Astrocyte (in vitro differentiated cells and primary cell): Measurements from ENCODE around the gene PACC1. TPM values are rescaled to one million over a fixed set of nuclear protein-coding genes. Genes with fewer than 3 reads are reported as not detected.

ENCODE experiments used
- DNase-seq: peaks from one replicate; pipeline ENCODE4 v3.0.0-alpha.2; 2010; ENCODE audit warnings: low read depth
- FAIRE-seq: peaks from 2 replicates; lab custom pipeline; 2011; peaks lifted over from hg19 to GRCh38; lab: Jason Lieb, UNC
- H2AFZ ChIP-seq: 2 replicates; pipeline ENCODE4 v1.6.0; 2012; ENCODE audit warnings: low read depth, low read length, inconsistent platforms
- H3K27ac ChIP-seq: 2 replicates; pipeline ENCODE4 v1.5.1; 2011; ENCODE audit warnings: low read depth, low read length, inconsistent platforms
- H3K27me3 ChIP-seq: 2 replicates; pipeline ENCODE4 v1.6.0; 2011; ENCODE audit warnings: low read length, inconsistent platforms; ENCODE audit not compliant: insufficient read depth
- H3K36me3 ChIP-seq: 2 replicates; pipeline ENCODE4 v1.5.1; 2011; ENCODE audit warnings: low read length, inconsistent platforms; ENCODE audit not compliant: insufficient read depth
- H3K4me1 ChIP-seq: 2 replicates; pipeline ENCODE4 v1.5.1; 2011; ENCODE audit warnings: low read length, inconsistent platforms; ENCODE audit not compliant: insufficient read depth
- H3K4me2 ChIP-seq: 2 replicates; pipeline ENCODE4 v1.6.0; 2012; ENCODE audit warnings: low read length, inconsistent platforms
- H3K4me3 ChIP-seq: 2 replicates; pipeline ENCODE4 v1.5.1; 2011; ENCODE audit warnings: low read depth, mild to moderate bottlenecking, low read length, inconsistent platforms; ENCODE audit not compliant: insufficient read depth
- H3K79me2 ChIP-seq: 2 replicates; pipeline ENCODE4 v1.6.0; 2012; ENCODE audit warnings: mild to moderate bottlenecking, low read length, inconsistent platforms; ENCODE audit not compliant: insufficient read depth
- H3K9ac ChIP-seq: 2 replicates; pipeline ENCODE4 v1.6.0; 2012; ENCODE audit warnings: mild to moderate bottlenecking, low read length, inconsistent platforms
- H3K9me3 ChIP-seq: 2 replicates; pipeline ENCODE4 v1.5.1; 2012; ENCODE audit warnings: low read depth, mild to moderate bottlenecking, low read length, inconsistent platforms; ENCODE audit not compliant: insufficient read depth
- H4K20me1 ChIP-seq: 2 replicates; pipeline ENCODE4 v1.6.0; 2012; ENCODE audit warnings: low read length, inconsistent platforms; ENCODE audit not compliant: insufficient read depth
- H3K27ac Mint-ChIP-seq: one replicate; pipeline ENCODE4 v1.8.0; 2021; ENCODE audit warnings: mild to moderate bottlenecking, mixed read lengths; ENCODE audit not compliant: unreplicated experiment
- H3K27me3 Mint-ChIP-seq: one replicate; pipeline ENCODE4 v1.8.0; 2021; ENCODE audit warnings: low read depth, mixed read lengths; ENCODE audit not compliant: unreplicated experiment
- H3K36me3 Mint-ChIP-seq: one replicate; pipeline ENCODE4 v1.8.0; 2021; ENCODE audit warnings: low read depth, mixed read lengths; ENCODE audit not compliant: unreplicated experiment
- H3K4me1 Mint-ChIP-seq: one replicate; pipeline ENCODE4 v1.8.0; 2021; ENCODE audit warnings: low read depth, mixed read lengths; ENCODE audit not compliant: unreplicated experiment
- H3K4me3 Mint-ChIP-seq: one replicate; pipeline ENCODE4 v1.8.0; 2021; ENCODE audit warnings: mild to moderate bottlenecking, moderate library complexity, mixed read lengths; ENCODE audit not compliant: unreplicated experiment
- H3K9me3 Mint-ChIP-seq: one replicate; pipeline ENCODE4 v1.8.0; 2021; ENCODE audit warnings: mild to moderate bottlenecking, mixed read lengths; ENCODE audit not compliant: unreplicated experiment
- CTCF ChIP-seq: IDR thresholded peaks from 2 replicates; pipeline ENCODE4 v1.5.1; 2011; ENCODE audit warnings: low read depth, mild to moderate bottlenecking, inconsistent platforms, low read length, moderate library complexity; ENCODE audit not compliant: insufficient read depth
- EZH2 ChIP-seq: IDR thresholded peaks from 2 replicates; pipeline ENCODE4 v1.6.1; 2012; ENCODE audit warnings: mild to moderate bottlenecking, low read length, inconsistent platforms; ENCODE audit not compliant: insufficient read depth
- total RNA-seq: library from RNA; stranded (reverse); gene quantifications from 2 replicates; pipeline ENCODE4 v1.2.1, GENCODE V29; 2021

PACC1 gene
- total RNA-seq, 1 donor from 2014 or later, result 18.8 TPM

GRCh38 chr1:212430416-212430815 is 15.7 kb upstream of the PACC1 start:
- Mint-ChIP-seq H3K27me3 (peaks cover 4% of the 10 kb centered on the region), H3K4me1 (peaks cover 13% of the 10 kb centered on the region), H3K36me3 (peaks cover 3% of the 10 kb centered on the region), H3K4me3 (no peak overlapping the region), H3K9me3 (no peaks in the 10 kb centered on the region), H3K27ac (no peak overlapping the region)
- FAIRE-seq (no peak), DNase-seq (peak; percentile 28)
- Histone ChIP-seq H3K79me2 (peaks cover 5% of the 10 kb centered on the region), H3K27me3 (peaks cover under 1% of the 10 kb centered on the region), H3K9me3 (no peaks in the 10 kb centered on the region), H3K27ac (no peak overlapping the region), H3K4me2 (no peak overlapping the region), H3K4me1 (peaks cover 10% of the 10 kb centered on the region), H3K4me3 (no peak overlapping the region), H4K20me1 (peaks cover 17% of the 10 kb centered on the region), H2AFZ (no peak overlapping the region), H3K9ac (no peak overlapping the region), H3K36me3 (no peaks in the 10 kb centered on the region)
- no peak for TF ChIP-seq CTCF
- no peak for TF ChIP-seq EZH2

- H3K4me2 ChIP-seq, result no peak overlapping the region
- H3K36me3 ChIP-seq, result no peaks in the 10 kb centered on the region
- no peaks in the 10 kb centered on the region for H3K9me3 ChIP-seq
- FAIRE-seq, result no peak
- no peak overlapping the region for H3K9ac ChIP-seq
- no peak for DNase-seq
- H3K4me3 ChIP-seq, result no peak overlapping the region
- peaks cover 5% of the 10 kb centered on the region for H3K4me1 ChIP-seq
- no peak overlapping the region for H3K27ac ChIP-seq
- peaks cover 7% of the 10 kb centered on the region for H3K27me3 ChIP-seq
- peaks cover 13% of the 10 kb centered on the region for H3K4me1 Mint-ChIP-seq
- H3K27ac Mint-ChIP-seq, result no peak overlapping the region
- H3K9me3 Mint-ChIP-seq, result no peaks in the 10 kb centered on the region
- no peak overlapping the region for H2AFZ ChIP-seq
- no peaks in the 10 kb centered on the region for H4K20me1 ChIP-seq
- H3K4me3 Mint-ChIP-seq, result no peak overlapping the region
- TF ChIP-seq CTCF (no peak), EZH2 (no peak)
- H3K36me3 Mint-ChIP-seq, result no peaks in the 10 kb centered on the region
- peaks cover 8% of the 10 kb centered on the region for H3K27me3 Mint-ChIP-seq
- H3K79me2 ChIP-seq, result no peaks in the 10 kb centered on the region
Observed at GRCh38 chr1:212428496-212428895, 13.8 kb upstream of the PACC1 start.

- H3K4me3 Mint-ChIP-seq, result no peak overlapping the region
- H3K27me3 Mint-ChIP-seq, result peaks cover 9% of the 10 kb centered on the region
- no peak overlapping the region for H3K4me2 ChIP-seq
- no peaks in the 10 kb centered on the region for H3K9me3 ChIP-seq
- H2AFZ ChIP-seq, result no peak overlapping the region
- H3K27ac ChIP-seq, result no peak overlapping the region
- DNase-seq, result no peak
- H3K9ac ChIP-seq, result no peak overlapping the region
- no peak for TF ChIP-seq CTCF
- no peak for TF ChIP-seq EZH2
- H3K27ac Mint-ChIP-seq, result no peak overlapping the region
- H3K36me3 Mint-ChIP-seq, result no peaks in the 10 kb centered on the region
- no peaks in the 10 kb centered on the region for H3K4me1 Mint-ChIP-seq
- H4K20me1 ChIP-seq, result no peaks in the 10 kb centered on the region
- no peaks in the 10 kb centered on the region for H3K4me1 ChIP-seq
- H3K36me3 ChIP-seq, result no peaks in the 10 kb centered on the region
- H3K79me2 ChIP-seq, result no peaks in the 10 kb centered on the region
- FAIRE-seq, result no peak
- no peaks in the 10 kb centered on the region for H3K9me3 Mint-ChIP-seq
- H3K27me3 ChIP-seq, result peaks cover 10% of the 10 kb centered on the region
- H3K4me3 ChIP-seq, result no peak overlapping the region
Observed at GRCh38 chr1:212423879-212424278, 9.2 kb upstream of the PACC1 start.
